HepG2 (cell line): ENCODE measurements around the gene TOMM20. TPM values are rescaled to one million over a fixed set of nuclear protein-coding genes. Genes with fewer than 3 reads are reported as not detected.

Source experiments
- polyA plus RNA-seq, 8 experiments: library from polyadenylated mRNA; depleted of rRNA in 3 of 8; stranded (reverse) in 7 of 8; unstranded in 1 of 8; fragments of >200 nt; fragmentation: Illumina TruSeq in 4 of 8; extraction: Trizol in 4 of 8; gene quantifications; 2 replicates each; pipeline versions ENCODE4 v1.2.1 to v1.2.3, GENCODE V29; 2011 to 2016; ENCODE audit warnings: low read depth in 4 of 8, missing spikeins in 1 of 8, mixed read lengths in 1 of 8; ENCODE audit not compliant: insufficient read depth in 1 of 8
- small RNA-seq, 3 experiments: library from RNA; depleted of rRNA; stranded (forward); fragments of <200 nt; gene quantifications; one replicate each; pipeline ENCODE3, GENCODE V24; 2012; ENCODE audit warnings: low read depth in 2 of 3, low replicate concordance in 1 of 3; ENCODE audit not compliant: insufficient read length in 3 of 3, insufficient read depth in 2 of 3
- total RNA-seq, 5 experiments: library from RNA; depleted of rRNA; stranded (reverse); fragments of >200 nt; fragmentation: Illumina TruSeq; extraction: Trizol; gene quantifications; 2 replicates each; pipeline ENCODE4 v1.2.3, GENCODE V29; 2016; ENCODE audit warnings: low read depth in 1 of 5

TOMM20 gene
- total and polyA plus RNA-seq, 2 of the 13 experiments (the other 11 are each of a cell fraction or from before 2014, with no cell fraction given), result 153 to 376 TPM

Small RNAs within 50 kb of the gene (small RNA-seq; reads per million reads assigned to genes)
- gene AL732292.1, result 0 reads per million in 3 experiments
- 3.7 to 123 (median 8.1) reads per million in 3 experiments for gene SNORA14B

Other genes with a start within 250 kb of the TOMM20 start
- gene RBM34, start 32.4 kb upstream of the TOMM20 start, total RNA-seq (2016; rRNA removed; fragmentation: Illumina TruSeq; extraction: Trizol), result 73.0 and 105 TPM in 2 replicates
- gene RBM34, start 32.4 kb upstream of the TOMM20 start, polyA plus RNA-seq (2011; rRNA removed), result 29.5 and 34.7 TPM in 2 replicates
- gene ARID4B, start 199.3 kb upstream of the TOMM20 start, total RNA-seq (2016; rRNA removed; fragmentation: Illumina TruSeq; extraction: Trizol), result 24.6 and 26.9 TPM in 2 replicates
- gene ARID4B, start 199.3 kb upstream of the TOMM20 start, polyA plus RNA-seq (2011; rRNA removed), result 7.2 and 9.7 TPM in 2 replicates
- 42.6 and 59.1 TPM in 2 replicates for gene GGPS1, start 199.7 kb upstream of the TOMM20 start, total RNA-seq (2016; rRNA removed; fragmentation: Illumina TruSeq; extraction: Trizol)
- 25.8 and 28.8 TPM in 2 replicates for gene GGPS1, start 199.7 kb upstream of the TOMM20 start, polyA plus RNA-seq (2011; rRNA removed)
- 25.6 and 33.0 TPM in 2 replicates for gene TBCE, start 238.6 kb upstream of the TOMM20 start, total RNA-seq (2016; rRNA removed; fragmentation: Illumina TruSeq; extraction: Trizol)
- gene TBCE, start 238.6 kb upstream of the TOMM20 start, polyA plus RNA-seq (2011; rRNA removed), result 24.4 and 31.1 TPM in 2 replicates